Keratinocyte (primary cell): Measurements from ENCODE around the gene PPP1R7.

ENCODE experiments used
- CTCF ChIP-seq, 3 experiments: IDR thresholded peaks in 1 of 3; conservative IDR thresholded peaks in 1 of 3; optimal IDR thresholded peaks in 1 of 3; 2 replicates in 2 of 3; 3 replicates in 1 of 3; pipeline versions ENCODE3 to v1.5.1; 2011; ENCODE audit warnings: low read length in 3 of 3, mild to moderate bottlenecking in 3 of 3, moderate library complexity in 2 of 3, control low read depth in 1 of 3, inconsistent platforms in 1 of 3; ENCODE audit not compliant: insufficient read depth in 2 of 3; ENCODE audit errors: extremely low read depth in 1 of 3
- EZH2 ChIP-seq: IDR thresholded peaks from one replicate; pipeline ENCODE4 v1.6.1; 2012; ENCODE audit warnings: inconsistent platforms, mild to moderate bottlenecking, low read length, moderate library complexity

GRCh38 chr2:241184901-241185300, 34.6 kb downstream of the PPP1R7 start:
- TF ChIP-seq CTCF (optimal IDR thresholded peaks at IDR 0.05 in 1 of 3, IDR thresholded peaks at IDR 0.05 in 1 of 3, conservative IDR thresholded peaks at IDR 0.05 in 1 of 3; ENCODE audit: extremely low read depth in 1 of 3, insufficient read depth in 2 of 3, low read length in 3 of 3) (no peak), EZH2 (no peak)
